A673 (cell line): Measurements from ENCODE around the gene COL16A1. TPM values are rescaled to one million over a fixed set of nuclear protein-coding genes. Genes with fewer than 3 reads are reported as not detected.
A peak's percentile ranks its signal among the peaks of the same experiment; 100 is the strongest.

Experiments used
- BruUV-seq: library from RNA; stranded (reverse); fragments of 400-500 nt; replicated peaks from 2 replicates; lab custom pipeline; 2021; lab: Mats Ljungman, UMichigan
- CTCF ChIA-PET: fragments of 300-600 bp; sonication (Branson Sonifier 250); formaldehyde crosslinking; loops from one replicate; lab custom pipeline; 2022; ENCODE audit warnings: antibody characterized with exemption; lab: Charles Lee
- POLR2A ChIA-PET: fragments of 300-600 bp; sonication (Branson Sonifier 250); formaldehyde crosslinking; loops from one replicate; lab custom pipeline; 2022; ENCODE audit warnings: antibody characterized with exemption; ENCODE audit not compliant: low non-redundant PET; lab: Charles Lee
- DNase-seq: peaks from one replicate; pipeline ENCODE4 v3.0.0-alpha.2; 2015; ENCODE audit warnings: low spot score
- H3K27ac ChIP-seq: fragments of 200-600 bp; sonication (generic); 2 replicates; pipeline ENCODE4 v1.5.1; 2016; ENCODE audit warnings: mixed run types, low read depth, mild to moderate bottlenecking, mixed read lengths, antibody characterized with exemption, low read length; ENCODE audit not compliant: poor library complexity, severe bottlenecking
- H3K27me3 ChIP-seq: fragments of 200-600 bp; sonication (generic); replicated peaks from 2 replicates; pipeline ENCODE4 v1.6.1; 2017; ENCODE audit warnings: mixed run types, low read depth, mild to moderate bottlenecking, mixed read lengths, antibody characterized with exemption, low read length; ENCODE audit not compliant: insufficient read depth, poor library complexity
- H3K36me3 ChIP-seq: fragments of 200-600 bp; sonication (generic); 2 replicates; pipeline ENCODE4 v1.6.1; 2016; ENCODE audit warnings: mixed run types, mild to moderate bottlenecking, mixed read lengths, antibody characterized with exemption, low read length; ENCODE audit not compliant: insufficient read depth, poor library complexity, severe bottlenecking
- H3K4me1 ChIP-seq: fragments of 200-600 bp; sonication (generic); 2 replicates; pipeline ENCODE4 v1.6.1; 2017; ENCODE audit warnings: mixed run types, mild to moderate bottlenecking, mixed read lengths, antibody characterized with exemption, low read length; ENCODE audit not compliant: insufficient read depth, poor library complexity, severe bottlenecking
- H3K4me3 ChIP-seq: fragments of 200-600 bp; sonication (generic); 2 replicates; pipeline ENCODE4 v1.5.1; 2016; ENCODE audit warnings: low read depth, mixed run types, mild to moderate bottlenecking, mixed read lengths, low read length; ENCODE audit not compliant: poor library complexity, severe bottlenecking
- H3K9me3 ChIP-seq: fragments of 200-600 bp; sonication (generic); 2 replicates; pipeline ENCODE4 v1.6.1; 2016; ENCODE audit warnings: mixed run types, low read depth, mild to moderate bottlenecking, mixed read lengths, antibody characterized with exemption, low read length; ENCODE audit not compliant: poor library complexity, severe bottlenecking
- CTCF ChIP-seq: fragments of 300-800, 200-600 bp; sonication (generic); conservative IDR thresholded peaks from 2 replicates; pipeline ENCODE4 v1.5.1; 2017; ENCODE audit warnings: low read depth, mild to moderate bottlenecking, antibody characterized with exemption, low read length, moderate library complexity, mixed read lengths
- EZH2 ChIP-seq: fragments of 200-600 bp; sonication (generic); IDR thresholded peaks from 2 replicates; pipeline ENCODE4 v1.6.1; 2017; ENCODE audit warnings: borderline replicate concordance, low read depth, mild to moderate bottlenecking, mixed read lengths, antibody characterized with exemption, low read length; ENCODE audit not compliant: poor library complexity, severe bottlenecking
- intact Hi-C: fragments of 100-400 bp; cut with micrococcal nuclease; formaldehyde crosslinking; loops from one replicate; pipeline ENCODE4 v1.10.0; 2022; ENCODE audit not compliant: unreplicated experiment
- total RNA-seq: library from RNA; stranded (reverse); gene quantifications from 2 replicates; pipeline ENCODE4 v1.2.3, GENCODE V29; 2021

The COL16A1 gene
- total RNA-seq, 1 experiment from 2014 or later: 26.6 TPM

- Histone ChIP-seq H3K27me3 (no peaks in the 10 kb centered on the region), H3K9me3 (no peaks in the 10 kb centered on the region), H3K27ac (no peak overlapping the region), H3K36me3 (no peaks in the 10 kb centered on the region), H3K4me3 (no peak overlapping the region), H3K4me1 (peaks cover 24% of the 10 kb centered on the region)
- ChIA-PET CTCF (interaction anchor here (0.8 to 1.0 kb wide), 3 partner anchors 78 to 122 kb away, joined by 3 to 5 read pairs (median 3); no protein-coding TSS in a partner anchor), POLR2A (no interaction called here)
- intact Hi-C loops: loop anchor here (2.0 kb wide), 1 partner anchor 38 kb away; the partner anchor contains the start of gene COL16A1
- no peak for DNase-seq
- no peak for TF ChIP-seq CTCF
- BruUV-seq: no TSS peak
Observed at GRCh38 chr1:31667065-31667785, 36.6 kb downstream of the COL16A1 start.

- intact Hi-C loops: loop anchor here (2.0 kb wide), 1 partner anchor 38 kb away; the partner anchor contains the start of gene COL16A1
- Histone ChIP-seq H3K4me3 (no peak overlapping the region), H3K27ac (peak overlapping the region; percentile 22), H3K36me3 (no peaks in the 10 kb centered on the region), H3K9me3 (no peaks in the 10 kb centered on the region), H3K27me3 (no peaks in the 10 kb centered on the region), H3K4me1 (peaks cover 24% of the 10 kb centered on the region)
- no TSS peak for BruUV-seq
- POLR2A ChIA-PET: interaction anchor here (0.6 kb wide), 1 partner anchor 407 kb away, joined by 6 read pairs; the partner anchor contains the start of gene TMEM39B
- DNase-seq: peak; percentile 18
- TF ChIP-seq CTCF (no peak), EZH2 (no peak)
- CTCF ChIA-PET: interaction anchor here (0.7 to 1.0 kb wide), 4 partner anchors 79 to 125 kb away, joined by 3 to 5 read pairs (median 3); no protein-coding TSS in a partner anchor
Observed at GRCh38 chr1:31666263-31666963, 37.4 kb downstream of the COL16A1 start.

GRCh38 chr1:31665234-31665878, 38.5 kb downstream of the COL16A1 start:
- Histone ChIP-seq H3K36me3 (no peaks in the 10 kb centered on the region), H3K27me3 (no peaks in the 10 kb centered on the region), H3K4me3 (no peak overlapping the region), H3K9me3 (no peaks in the 10 kb centered on the region), H3K27ac (no peak overlapping the region), H3K4me1 (peaks cover 19% of the 10 kb centered on the region)
- CTCF ChIA-PET: interaction anchor here (2.3 to 2.4 kb wide), 2 partner anchors 80 to 123 kb away, joined by 20 to 23 read pairs; no protein-coding TSS in a partner anchor
- intact Hi-C loops: no loop called here
- POLR2A ChIA-PET: no interaction called here
- BruUV-seq: no TSS peak
- no peak for DNase-seq
- TF ChIP-seq EZH2 (no peak), CTCF (no peak)
